GM18909 (cell line): ENCODE results near the gene BACH2.

Experiments used
- ATAC-seq: cut with Tn5 transposase; IDR thresholded peaks from one replicate; pipeline ENCODE4 v1.9.1; 2021; ENCODE audit warnings: mild to moderate bottlenecking; ENCODE audit not compliant: unreplicated experiment, poor library complexity

Gene BACH2

DNA sequence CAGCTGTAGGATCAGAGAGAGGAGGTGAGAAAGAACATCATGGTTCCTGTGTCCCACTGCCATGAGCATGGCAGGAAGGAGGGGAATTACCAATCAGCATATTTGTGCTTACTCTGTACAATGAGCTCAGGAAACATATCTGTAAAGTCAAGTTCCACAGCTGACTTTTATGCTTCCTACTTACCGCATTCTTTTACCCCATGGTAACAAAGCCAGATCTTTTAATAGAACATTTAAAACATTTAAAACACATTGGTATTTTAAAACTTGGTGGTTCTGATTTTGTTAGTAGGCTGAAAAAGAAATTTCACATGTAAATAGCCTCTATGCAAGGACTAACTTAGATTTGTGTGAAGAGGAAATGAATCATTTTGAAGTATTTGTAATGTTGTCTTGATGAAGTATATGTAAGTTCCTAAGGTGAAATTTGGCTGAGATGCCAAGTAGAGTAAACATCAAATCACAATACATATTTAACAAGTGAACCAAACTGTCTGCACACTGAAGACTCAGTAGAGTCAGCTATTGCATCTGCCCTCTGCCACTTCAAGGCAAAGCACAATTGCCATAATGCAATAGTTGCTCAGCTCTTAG, 287.6 kb downstream of the BACH2 start:
- ATAC-seq: no peak

DNA sequence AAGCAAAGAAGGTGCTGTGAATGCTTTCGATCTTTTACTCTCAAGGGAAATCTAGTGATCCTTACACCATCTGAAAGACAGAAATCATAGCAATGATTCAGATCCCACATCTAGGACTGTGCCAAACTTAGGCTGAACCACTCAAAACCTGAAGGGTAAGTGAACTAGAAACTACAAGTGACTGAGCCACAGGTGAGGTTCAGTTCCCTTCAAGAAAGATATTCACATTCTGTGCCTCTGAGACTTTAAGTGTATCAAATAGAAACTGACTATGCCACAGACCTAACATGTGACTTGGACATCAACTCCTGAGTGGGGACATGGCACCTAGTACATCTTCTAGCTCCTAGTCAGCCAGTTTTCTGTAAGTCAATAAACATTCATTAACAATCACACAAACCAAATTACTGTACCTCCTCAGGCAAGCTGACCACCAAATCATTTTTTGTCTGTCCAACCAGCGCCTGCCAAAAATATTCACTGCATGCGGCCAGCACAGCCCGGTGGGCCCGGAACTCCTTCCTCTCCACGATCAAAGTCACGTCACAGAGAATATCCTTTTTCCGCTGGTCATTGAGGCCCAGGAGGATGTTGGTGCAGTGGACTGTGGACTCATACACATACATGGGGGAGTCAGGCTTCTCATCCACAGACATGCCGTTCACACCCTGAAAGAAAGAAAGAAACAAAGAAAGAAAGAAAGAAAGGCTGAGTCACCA, 288.3 kb downstream of the BACH2 start:
- ATAC-seq: no peak

DNA sequence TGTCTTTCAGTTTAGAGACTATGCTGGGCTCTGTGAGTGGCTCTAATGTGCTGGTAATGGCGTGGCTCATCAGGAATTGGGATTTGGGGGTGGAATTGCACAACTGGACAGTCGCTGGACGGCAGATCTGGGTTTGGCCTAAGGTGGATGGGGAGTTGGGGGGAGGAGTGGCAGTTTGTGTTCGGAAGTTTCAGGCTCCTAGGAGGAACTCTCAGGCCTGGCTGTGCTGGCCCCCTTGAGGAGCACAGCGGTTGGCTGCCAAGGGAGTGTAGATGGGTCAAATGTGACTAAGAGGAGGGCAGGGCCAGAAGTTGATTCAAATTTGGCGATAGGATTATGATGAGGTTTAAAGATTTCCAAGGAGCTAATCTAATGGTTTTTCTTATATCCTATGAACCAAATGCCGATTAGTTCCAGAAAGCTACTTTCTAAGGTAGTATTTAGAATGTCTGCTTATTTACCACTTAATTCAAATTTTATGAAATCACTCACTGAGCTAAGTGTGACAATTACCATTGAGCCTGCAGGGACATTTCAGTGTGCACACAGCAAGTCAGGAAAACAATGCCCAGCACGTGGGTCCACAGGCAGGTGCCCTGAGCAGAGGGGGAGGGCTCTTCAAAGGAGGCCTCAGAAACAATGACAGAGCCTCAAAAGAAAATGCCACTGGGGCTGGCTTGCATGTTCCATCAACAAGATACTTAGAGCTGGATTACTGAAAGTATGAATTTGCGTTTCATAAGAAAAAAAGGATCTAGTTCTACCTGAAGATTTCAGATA, 291.4 kb downstream of the BACH2 start:
- no peak for ATAC-seq

DNA sequence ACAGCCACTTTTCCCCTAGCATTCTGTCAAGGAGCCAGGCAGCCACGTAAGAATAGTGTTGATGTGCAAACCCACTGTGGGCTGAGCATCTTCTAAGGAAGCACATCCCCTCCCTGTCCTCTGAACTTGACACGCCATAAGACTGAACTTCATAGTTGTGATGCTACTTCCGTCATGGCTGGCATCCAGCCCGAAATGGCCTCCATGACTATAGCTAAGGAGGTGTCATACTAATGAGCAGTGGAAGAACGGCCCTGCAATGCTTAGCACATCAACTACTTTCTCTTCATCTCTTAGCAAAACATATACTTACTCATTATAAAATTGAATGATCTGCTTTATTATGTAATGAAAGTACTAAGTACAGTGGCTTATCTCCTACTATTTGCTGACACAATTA, 292.1 kb downstream of the BACH2 start:
- ATAC-seq: no peak

DNA sequence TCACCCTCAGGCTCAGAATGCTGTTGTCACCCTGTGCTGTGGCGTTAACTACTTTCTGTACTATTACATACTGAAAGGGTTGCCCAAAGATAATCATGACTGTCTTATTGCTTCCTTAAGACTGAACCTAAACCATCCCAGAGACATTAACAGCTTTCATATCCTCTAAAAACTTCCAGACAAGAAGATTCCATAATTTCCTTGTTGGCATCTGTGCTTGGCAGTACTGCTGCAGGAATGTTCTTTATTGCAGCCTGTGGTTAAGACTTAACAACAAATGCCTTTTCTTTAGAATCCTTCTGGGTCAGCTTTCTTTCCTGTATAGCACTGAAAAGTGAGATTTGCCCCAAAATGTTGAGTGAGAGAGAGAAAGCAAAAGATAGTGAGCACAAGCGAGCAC, 292.7 kb downstream of the BACH2 start:
- ATAC-seq: no peak

DNA sequence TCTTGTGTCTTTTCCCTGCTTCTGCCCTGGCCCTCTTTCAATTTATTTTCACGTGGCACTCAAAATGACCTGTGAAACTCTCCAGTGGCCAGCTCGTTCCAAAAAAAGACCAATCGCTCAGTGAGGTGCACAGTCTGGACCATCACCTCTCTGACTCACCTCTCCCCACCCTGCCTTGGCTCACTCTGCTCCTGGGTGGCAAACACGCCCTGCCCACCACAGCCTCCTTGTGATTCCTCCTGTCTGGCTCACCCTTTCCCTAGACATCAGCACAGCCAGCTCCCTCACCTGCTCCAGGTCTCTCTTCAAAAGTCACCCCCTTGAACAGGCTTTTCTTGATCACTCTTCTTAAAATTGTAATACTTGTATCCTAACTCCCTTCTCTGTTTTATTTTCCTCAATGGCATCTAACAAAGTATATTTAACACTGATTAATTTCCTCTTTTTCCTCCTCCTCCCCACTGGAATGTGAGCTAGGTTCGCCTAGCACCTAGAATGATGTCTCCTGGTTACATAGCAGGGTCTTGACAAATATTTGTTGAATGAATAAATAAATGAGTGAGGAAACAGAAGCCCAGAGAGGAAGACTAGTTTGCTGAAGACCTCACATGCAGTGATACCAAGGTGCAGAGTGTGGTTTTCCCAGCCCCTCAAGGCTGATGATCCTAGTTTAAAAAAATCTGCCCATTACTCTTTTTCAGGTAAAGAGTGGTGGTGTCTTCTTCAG, 293.4 kb downstream of the BACH2 start:
- ATAC-seq: no peak

DNA sequence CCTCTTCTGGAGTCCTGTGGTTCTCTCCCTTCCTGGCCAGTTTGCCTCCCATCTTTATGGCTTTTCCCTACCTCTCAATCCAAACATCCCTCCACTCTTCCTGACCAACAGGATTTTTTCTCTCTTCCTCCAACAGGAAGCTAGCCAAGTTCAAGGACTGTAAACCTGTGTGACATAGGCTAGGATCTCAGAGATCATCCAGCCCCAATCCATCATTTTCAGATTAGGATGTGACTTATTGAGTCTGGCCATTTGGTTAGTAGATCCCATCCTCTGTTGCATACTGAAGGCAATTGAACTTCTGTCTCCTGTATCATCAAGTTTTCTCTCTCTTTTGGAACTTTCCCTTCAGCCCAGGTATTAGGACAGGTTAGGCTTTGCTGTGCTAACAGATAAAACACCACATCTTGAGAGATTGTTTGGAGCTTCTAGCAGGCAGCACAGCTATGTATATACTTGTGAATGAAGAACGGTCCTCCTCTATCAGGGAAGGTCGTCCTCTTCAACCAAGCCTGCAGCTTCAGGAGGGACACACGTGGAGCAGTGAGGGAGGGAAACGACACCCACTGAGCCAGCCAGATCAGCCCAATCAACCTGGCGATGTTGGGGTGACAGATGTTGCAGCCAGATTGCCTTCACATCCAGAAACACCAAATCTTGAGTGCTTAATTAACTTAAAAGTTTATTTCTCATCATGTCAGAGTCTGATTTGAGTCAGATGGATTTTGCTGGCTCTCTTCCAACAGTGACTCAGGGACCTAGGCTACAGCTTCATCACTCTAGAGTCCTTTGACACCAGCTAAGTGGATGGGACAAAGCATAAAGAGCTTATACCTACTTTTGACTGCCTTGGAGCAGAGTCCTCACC, 295.5 kb downstream of the BACH2 start:
- ATAC-seq: no peak

DNA sequence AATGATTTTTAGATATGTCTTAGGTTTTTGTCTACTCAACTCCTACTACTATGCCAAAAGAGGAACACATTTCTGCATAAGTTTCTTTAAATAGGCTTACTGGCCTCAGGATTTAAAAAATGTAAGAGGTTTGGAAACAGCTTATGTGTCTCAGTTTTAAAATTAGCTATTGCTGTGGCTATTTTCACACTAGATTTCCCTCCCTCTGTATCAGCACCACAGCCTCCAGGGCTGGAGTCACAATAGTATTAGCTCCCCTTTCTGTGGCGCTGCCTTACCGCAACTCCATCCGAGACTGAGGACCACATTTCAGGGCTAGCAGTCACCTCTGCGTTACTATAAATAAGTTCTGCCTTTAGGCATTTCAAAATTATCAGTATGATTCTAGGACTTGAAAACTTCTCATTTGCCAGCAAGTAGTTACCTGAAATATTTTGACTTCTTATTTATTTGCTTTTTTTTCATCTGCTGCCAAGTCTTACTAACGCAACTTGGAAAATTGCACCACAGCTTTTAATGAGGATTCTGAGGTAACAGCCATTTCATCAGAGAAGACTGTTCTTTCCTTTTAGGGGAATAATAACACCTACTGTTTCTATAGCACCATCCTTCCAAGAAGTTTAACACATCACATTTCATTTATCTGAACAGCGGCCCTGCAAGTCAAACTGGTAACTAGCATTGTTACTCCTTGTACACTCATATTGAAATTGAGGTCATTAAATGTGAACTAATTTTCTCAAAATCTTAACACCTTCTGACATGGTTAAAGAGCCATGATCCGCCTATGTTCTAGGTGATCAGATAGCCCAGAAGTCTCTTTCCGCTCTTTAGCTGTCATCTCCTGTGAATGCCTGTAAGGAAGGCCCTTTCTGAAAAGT, 296.5 kb downstream of the BACH2 start:
- no peak for ATAC-seq

DNA sequence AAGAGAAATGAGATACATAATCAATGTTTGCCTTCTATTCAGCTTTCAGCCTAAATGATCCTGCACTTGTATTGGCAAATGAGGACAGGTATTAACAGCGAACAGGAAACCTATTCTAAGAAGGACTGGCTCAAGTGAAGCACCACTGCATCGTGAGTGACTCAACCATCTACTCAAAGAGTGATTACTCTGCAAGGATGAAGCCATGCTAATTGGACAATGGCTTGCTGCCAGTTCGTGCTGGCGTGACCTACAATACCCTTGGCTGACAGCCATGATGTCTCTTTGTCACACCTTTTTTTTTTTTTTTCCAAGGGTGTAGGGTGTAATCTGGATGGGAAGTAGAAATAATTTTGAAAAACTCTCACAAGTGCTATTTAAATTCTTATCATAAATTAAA, 297.5 kb downstream of the BACH2 start:
- ATAC-seq: no peak

DNA sequence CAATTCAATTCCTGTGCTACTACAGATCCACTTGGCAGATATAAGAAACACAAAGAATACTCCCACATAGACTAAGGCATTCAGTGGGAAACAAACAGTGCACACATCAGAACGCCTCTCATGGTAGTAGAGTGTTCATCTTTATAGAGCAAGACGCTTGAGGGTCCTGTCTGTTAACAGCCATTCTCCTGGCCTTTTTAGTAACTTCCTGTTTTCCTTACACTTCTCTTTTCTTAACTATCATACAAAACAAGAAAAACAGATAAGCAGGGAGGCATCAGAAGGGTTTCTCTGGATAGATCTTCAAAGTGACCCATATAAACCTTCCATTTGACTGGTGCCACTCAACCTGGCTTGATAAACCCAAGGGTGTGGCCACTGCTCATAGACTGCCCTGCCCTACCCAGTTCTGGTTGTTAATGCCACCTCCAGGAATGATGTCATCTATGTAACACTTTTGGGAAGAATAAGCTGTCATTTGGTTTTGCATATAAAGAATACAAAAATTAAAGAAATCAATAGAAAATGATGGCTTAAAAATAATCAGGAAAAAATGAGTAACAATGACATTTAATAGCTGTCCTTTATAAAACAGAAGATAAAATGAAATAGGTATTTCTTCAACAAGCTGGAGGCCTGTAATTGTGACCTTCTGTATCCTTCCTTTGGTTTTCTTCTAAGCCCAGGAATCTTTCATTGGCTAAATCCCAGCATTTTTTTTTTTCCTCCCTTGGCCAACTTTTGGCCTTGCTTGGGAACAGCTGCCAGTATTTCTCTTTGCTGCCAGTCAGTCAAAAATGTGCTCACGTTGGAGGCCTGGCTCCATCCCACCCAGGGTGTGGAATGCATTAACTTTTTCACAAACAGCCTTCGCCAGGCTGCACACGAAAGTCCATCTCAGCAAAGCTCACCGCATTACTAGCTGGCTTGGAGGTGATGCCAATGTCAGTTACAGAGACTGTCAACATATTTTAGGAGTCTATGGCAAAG, 298.9 kb downstream of the BACH2 start:
- no peak for ATAC-seq

DNA sequence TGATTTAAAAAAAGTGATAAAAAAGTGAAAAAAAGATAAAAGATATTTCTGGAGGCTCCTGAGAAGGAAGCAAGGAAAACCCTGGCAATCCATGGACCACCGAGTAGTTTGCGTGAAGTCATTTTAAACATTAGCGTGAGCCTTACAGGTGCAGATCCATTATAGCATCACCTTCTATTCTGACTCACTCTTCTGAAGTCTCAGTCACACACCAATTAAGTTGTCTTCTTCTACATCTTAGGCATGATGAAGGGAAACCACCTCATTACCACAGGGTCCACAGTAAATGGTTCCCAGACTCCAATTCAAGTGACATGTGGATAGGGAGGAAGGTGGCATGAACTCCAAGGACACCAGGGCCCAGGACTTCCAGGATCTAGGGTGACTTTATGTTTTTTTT, 303.2 kb downstream of the BACH2 start:
- ATAC-seq: no peak

DNA sequence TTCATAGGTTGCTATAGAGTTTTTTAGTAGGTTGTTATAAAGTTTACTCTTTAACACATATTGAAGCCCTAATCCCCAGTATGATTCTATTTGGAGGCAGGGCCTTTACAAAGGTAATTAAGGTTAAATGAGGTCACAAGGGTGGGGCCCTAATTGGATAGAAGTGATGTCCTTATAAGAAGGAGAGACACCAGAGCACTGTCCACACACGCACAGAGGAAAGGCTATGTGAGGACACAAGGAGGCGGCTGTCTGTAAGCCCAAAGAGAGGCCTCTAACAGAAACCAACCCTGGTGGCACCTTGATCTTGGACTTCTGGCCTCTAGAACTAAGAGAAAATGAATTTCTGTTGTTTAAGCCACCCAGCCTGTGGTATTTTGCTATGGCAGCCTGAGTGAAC, 303.8 kb downstream of the BACH2 start:
- ATAC-seq: no peak

DNA sequence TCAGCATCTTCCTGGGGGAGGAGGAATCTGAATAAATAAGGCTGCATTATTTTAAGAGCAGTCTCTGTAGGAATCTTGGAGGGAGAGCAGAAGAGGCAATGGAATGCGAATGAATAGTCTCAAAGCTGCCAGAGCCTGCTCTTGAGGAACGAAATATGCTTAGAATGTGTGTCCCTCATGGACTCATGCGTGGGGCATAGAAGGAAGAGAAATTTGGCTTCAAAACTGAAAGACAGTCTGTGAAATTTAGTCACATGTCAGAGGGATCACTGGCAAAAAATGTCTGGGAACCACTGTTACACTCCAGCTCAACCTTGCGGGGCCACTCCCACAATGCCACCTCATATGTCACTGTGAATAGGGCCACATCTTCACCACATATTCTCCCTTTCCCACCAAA, 306.9 kb downstream of the BACH2 start:
- no peak for ATAC-seq

DNA sequence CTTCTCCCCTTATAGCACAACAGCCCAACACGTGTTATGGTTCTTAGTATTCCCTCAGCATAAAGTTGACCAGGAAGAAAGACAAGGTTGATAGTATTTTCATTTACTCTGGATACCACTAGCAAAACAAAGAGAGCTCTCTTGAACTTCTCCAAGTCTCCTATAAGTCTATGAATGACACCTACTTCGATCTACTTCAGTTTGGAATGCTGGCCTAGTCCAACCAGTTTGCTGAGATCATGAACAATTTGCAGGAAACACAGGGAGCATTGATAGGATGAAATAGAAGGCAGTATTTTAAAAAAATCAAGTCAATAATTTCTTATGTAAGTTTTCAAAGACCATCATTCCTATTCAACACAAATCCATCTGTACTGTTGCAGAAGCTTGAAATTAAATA, 308.8 kb downstream of the BACH2 start:
- no peak for ATAC-seq

DNA sequence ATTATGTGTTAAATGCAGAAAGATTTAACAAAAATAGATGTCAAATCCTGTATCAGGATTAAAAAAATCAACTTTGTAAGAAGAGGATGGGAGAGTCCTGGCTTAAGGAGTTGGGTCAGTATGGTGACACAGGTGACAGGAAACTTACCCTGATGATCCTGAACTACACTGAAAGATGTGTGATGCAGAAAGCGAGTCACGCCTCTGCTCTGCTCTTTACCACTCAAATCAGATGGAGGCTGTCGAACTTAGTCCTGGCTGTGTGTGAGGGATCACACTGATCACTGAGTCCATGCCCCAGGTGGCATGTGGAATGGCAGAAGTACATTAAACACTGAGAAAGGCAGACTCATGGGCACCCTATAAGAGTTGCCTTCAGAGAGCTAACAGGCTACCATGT, 309.5 kb downstream of the BACH2 start:
- no peak for ATAC-seq

DNA sequence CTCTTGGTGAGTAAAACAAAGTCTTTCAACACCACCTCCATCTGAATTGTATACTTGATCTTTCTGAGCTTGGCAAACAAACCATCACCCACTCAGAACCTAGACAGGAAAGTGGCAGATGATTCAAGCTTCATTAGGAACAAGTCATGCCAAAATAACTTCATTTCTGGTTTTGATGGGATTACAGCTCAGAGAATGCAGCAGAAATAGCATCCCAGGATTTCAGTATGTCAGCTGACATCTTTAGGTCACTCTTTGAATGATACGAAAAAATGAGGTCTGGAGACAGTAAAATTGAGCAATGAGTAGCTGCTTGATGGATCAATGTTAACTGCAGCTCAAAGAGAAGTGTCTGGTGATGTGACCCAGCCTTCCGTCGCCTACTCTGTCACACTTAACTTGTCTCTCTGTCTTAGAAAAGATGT, 310.0 kb downstream of the BACH2 start:
- no peak for ATAC-seq

DNA sequence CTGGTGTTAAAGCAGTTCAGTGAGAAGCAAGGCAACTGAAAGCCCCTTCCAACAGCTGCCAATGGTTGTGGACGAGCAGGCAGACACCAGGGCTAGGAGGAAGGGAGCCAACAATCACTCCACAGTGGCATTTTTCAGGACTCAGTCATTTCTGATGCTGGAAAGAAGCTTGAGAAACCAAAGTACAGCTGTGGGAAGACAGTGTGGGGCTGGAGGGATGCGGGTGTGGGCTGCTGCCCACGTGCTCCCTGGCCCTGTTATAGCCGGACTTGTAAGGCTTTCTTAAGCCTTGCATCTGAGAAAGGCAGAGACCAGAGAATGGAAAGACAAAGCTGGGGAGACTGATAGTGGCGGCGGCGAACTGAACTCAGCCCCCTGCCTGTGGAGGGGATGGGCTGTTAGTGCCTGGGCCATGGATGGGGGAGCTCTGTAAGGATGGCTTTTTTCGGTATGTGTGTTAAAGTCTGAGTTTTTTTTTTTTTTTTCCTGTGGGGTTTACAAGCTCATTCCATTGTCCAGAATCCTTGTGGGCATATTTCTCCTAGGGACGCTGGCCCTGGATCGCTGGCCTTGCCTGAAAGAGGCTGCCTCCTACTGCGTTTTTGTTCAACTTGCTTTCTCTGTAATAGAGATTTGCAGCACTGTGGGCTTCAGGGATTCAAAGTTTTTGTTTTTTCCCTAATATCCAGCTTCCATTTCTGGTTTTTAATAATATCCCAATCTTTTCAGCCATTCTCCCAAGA, 310.7 kb downstream of the BACH2 start:
- no peak for ATAC-seq
